H1 (cell line): Measurements from ENCODE around the gene BMP2. TPM values are rescaled to one million over a fixed set of nuclear protein-coding genes. Genes with fewer than 3 reads are reported as not detected.

Source experiments
- CTCF ChIA-PET: fragments of 300-600 bp; sonication (Branson Sonifier 250); formaldehyde crosslinking; loops from one replicate; lab custom pipeline; 2021; ENCODE audit not compliant: partially characterized antibody; lab: Charles Lee
- POLR2A ChIA-PET: fragments of 300-600 bp; sonication (Branson Sonifier 250); formaldehyde crosslinking; loops from one replicate; lab custom pipeline; 2021; ENCODE audit warnings: inconsistent platforms; ENCODE audit not compliant: partially characterized antibody; lab: Charles Lee
- DNase-seq, 2 experiments: peaks; one replicate each; pipeline versions ENCODE4 v3.0.0 to v3.0.0-alpha.2; 2010 to 2022; ENCODE audit warnings: low spot score in 2 of 2, low read depth in 1 of 2, mixed read lengths in 1 of 2
- FAIRE-seq: peaks from 2 replicates; lab custom pipeline; 2011; peaks lifted over from hg19 to GRCh38; lab: Jason Lieb, UNC
- H2AFZ ChIP-seq: 2 replicates; pipeline ENCODE4 v1.8.1; 2012; ENCODE audit warnings: low read length, inconsistent platforms
- H2AK5ac ChIP-seq: 2 replicates; pipeline ENCODE4 v1.6.1; 2013; ENCODE audit warnings: low read depth, low read length
- H2BK120ac ChIP-seq: replicated peaks from 2 replicates; pipeline ENCODE3; 2013; ENCODE audit warnings: low read depth, low read length, inconsistent platforms
- H2BK12ac ChIP-seq: 2 replicates; pipeline ENCODE4 v1.6.1; 2013; ENCODE audit warnings: low read depth, low read length
- H2BK15ac ChIP-seq: 2 replicates; pipeline ENCODE4 v1.6.1; 2013; ENCODE audit warnings: low read length
- H2BK20ac ChIP-seq: 2 replicates; pipeline ENCODE4 v1.6.1; 2013; ENCODE audit warnings: low read length
- H2BK5ac ChIP-seq: 2 replicates; pipeline ENCODE4 v1.6.1; 2013; ENCODE audit warnings: low read depth, low read length
- H3K14ac ChIP-seq: 2 replicates; pipeline ENCODE4 v1.6.1; 2013; ENCODE audit warnings: inconsistent platforms; ENCODE audit not compliant: insufficient read length
- H3K18ac ChIP-seq: 2 replicates; pipeline ENCODE4 v1.6.1; 2013; ENCODE audit warnings: low read length; ENCODE audit errors: extremely low read depth
- H3K23ac ChIP-seq: 2 replicates; pipeline ENCODE4 v1.6.1; 2013; ENCODE audit warnings: inconsistent platforms; ENCODE audit not compliant: insufficient read length
- H3K23me2 ChIP-seq: 2 replicates; pipeline ENCODE4 v1.6.1; 2013; ENCODE audit warnings: low read depth, low read length
- H3K27ac ChIP-seq: 2 replicates; pipeline ENCODE4 v1.6.1; 2011; ENCODE audit warnings: low read depth, low read length, inconsistent platforms
- H3K27me3 ChIP-seq, 4 experiments: replicated peaks in 1 of 4; 1 replicate in 1 of 4; 2 replicates in 3 of 4; pipeline versions ENCODE4 v1.6.1 to v1.8.1; 2011 to 2013; ENCODE audit warnings: low read length in 3 of 4, mild to moderate bottlenecking in 3 of 4, inconsistent platforms in 2 of 4, mixed read lengths in 2 of 4, moderate library complexity in 1 of 4; ENCODE audit not compliant: control insufficient read depth in 3 of 4, insufficient read depth in 3 of 4; ENCODE audit errors: extremely low read depth in 1 of 4
- H3K36me3 ChIP-seq, 4 experiments: 2 replicates each; pipeline versions ENCODE4 v1.6.1 to v1.8.1; 2011 to 2013; ENCODE audit warnings: mild to moderate bottlenecking in 4 of 4, low read length in 3 of 4, moderate library complexity in 2 of 4, control low read depth in 1 of 4, inconsistent platforms in 1 of 4; ENCODE audit not compliant: insufficient read depth in 4 of 4, control insufficient read depth in 2 of 4
- H3K4ac ChIP-seq: replicated peaks from 2 replicates; pipeline ENCODE3; 2013; ENCODE audit warnings: low read length, low read depth, mixed read lengths, inconsistent platforms; ENCODE audit not compliant: insufficient read length
- H3K4me1 ChIP-seq, 4 experiments: replicated peaks in 1 of 4; 1 replicate in 1 of 4; 2 replicates in 3 of 4; pipeline versions ENCODE4 v1.6.1 to v1.8.1; 2011 to 2013; ENCODE audit warnings: low read length in 3 of 4, inconsistent platforms in 2 of 4, mixed read lengths in 1 of 4; ENCODE audit not compliant: insufficient read depth in 4 of 4, control insufficient read depth in 3 of 4
- H3K4me2 ChIP-seq, 2 experiments: 2 replicates each; pipeline versions ENCODE4 v1.6.1 to v1.8.1; 2011 to 2013; ENCODE audit warnings: low read depth in 2 of 2, low read length in 2 of 2, control low read depth in 1 of 2, inconsistent platforms in 1 of 2, mild to moderate bottlenecking in 1 of 2; ENCODE audit not compliant: insufficient read depth in 1 of 2
- H3K4me3 ChIP-seq, 4 experiments: fragments of 200-600, 300-600 bp in 1 of 4; sonication (generic), shearing (Covaris generic), sonication (Bioruptor Twin) in 1 of 4; 2 replicates each; pipeline versions ENCODE4 v1.5.1 to v1.8.1; 2011 to 2016; ENCODE audit warnings: low read length in 4 of 4, low read depth in 3 of 4, control low read depth in 2 of 4, inconsistent platforms in 2 of 4, mild to moderate bottlenecking in 2 of 4, mixed read lengths in 1 of 4, moderate library complexity in 1 of 4; ENCODE audit not compliant: insufficient read depth in 2 of 4; ENCODE audit errors: extremely low read depth in 1 of 4
- H3K56ac ChIP-seq: replicated peaks from 2 replicates; pipeline ENCODE3; 2013; ENCODE audit warnings: low read depth, mild to moderate bottlenecking, mixed read lengths, low read length, inconsistent platforms; ENCODE audit not compliant: insufficient read length
- H3K79me1 ChIP-seq: 2 replicates; pipeline ENCODE4 v1.6.1; 2013; ENCODE audit warnings: low read depth, low read length, control low read depth
- H3K79me2 ChIP-seq, 2 experiments: 2 replicates each; pipeline versions ENCODE4 v1.6.1 to v1.8.1; 2012 to 2013; ENCODE audit warnings: low read length in 2 of 2, mild to moderate bottlenecking in 2 of 2, inconsistent platforms in 1 of 2; ENCODE audit not compliant: insufficient read depth in 2 of 2, control insufficient read depth in 1 of 2
- H3K9ac ChIP-seq, 4 experiments: replicated peaks in 1 of 4; 1 replicate in 1 of 4; 2 replicates in 3 of 4; pipeline versions ENCODE4 v1.6.1 to v1.8.1; 2011 to 2013; ENCODE audit warnings: low read depth in 3 of 4, low read length in 3 of 4, control low read depth in 2 of 4, mild to moderate bottlenecking in 2 of 4, moderate library complexity in 2 of 4, inconsistent platforms in 1 of 4; ENCODE audit errors: extremely low read depth in 1 of 4
- H3K9me3 ChIP-seq, 2 experiments: 2 replicates each; pipeline versions ENCODE4 v1.6.1 to v1.8.1; 2012 to 2013; ENCODE audit warnings: mild to moderate bottlenecking in 2 of 2, moderate library complexity in 2 of 2, control low read depth in 1 of 2, inconsistent platforms in 1 of 2, low read depth in 1 of 2, low read length in 1 of 2, mixed read lengths in 1 of 2; ENCODE audit not compliant: insufficient read depth in 2 of 2
- H4K20me1 ChIP-seq, 2 experiments: replicated peaks in 1 of 2; 2 replicates each; pipeline versions ENCODE3 to v1.8.1; 2011 to 2013; ENCODE audit warnings: inconsistent platforms in 2 of 2, low read length in 2 of 2, mild to moderate bottlenecking in 1 of 2; ENCODE audit not compliant: insufficient read depth in 2 of 2, control insufficient read depth in 1 of 2
- H4K5ac ChIP-seq: 2 replicates; pipeline ENCODE4 v1.6.1; 2013; ENCODE audit warnings: low read length, low read depth, mixed read lengths, inconsistent platforms; ENCODE audit not compliant: insufficient read length
- H4K8ac ChIP-seq: 2 replicates; pipeline ENCODE4 v1.8.0; 2013; ENCODE audit warnings: mild to moderate bottlenecking, moderate library complexity, low read length, inconsistent platforms; ENCODE audit not compliant: insufficient read depth; ENCODE audit errors: extremely low read depth
- H4K91ac ChIP-seq: replicated peaks from 2 replicates; pipeline ENCODE3; 2013; ENCODE audit warnings: low read length, mixed read lengths, inconsistent platforms; ENCODE audit not compliant: insufficient read length
- CTCF ChIP-seq, 3 experiments: IDR thresholded peaks; 1 replicate in 2 of 3; 2 replicates in 1 of 3; pipeline versions ENCODE4 v1.5.1 to v1.6.1; 2011; ENCODE audit warnings: low read length in 3 of 3, mild to moderate bottlenecking in 3 of 3, inconsistent platforms in 2 of 3, low read depth in 1 of 3, moderate library complexity in 1 of 3; ENCODE audit not compliant: insufficient read depth in 1 of 3; ENCODE audit errors: control extremely low read depth in 1 of 3
- RAD21 ChIP-seq, 2 experiments: IDR thresholded peaks in 1 of 2; conservative IDR thresholded peaks in 1 of 2; 2 replicates each; pipeline ENCODE4 v1.6.1; 2011; ENCODE audit warnings: low read depth in 2 of 2, low read length in 2 of 2, improper control_type of control experiment in 1 of 2, inconsistent platforms in 1 of 2, mild to moderate bottlenecking in 1 of 2, moderate library complexity in 1 of 2
- RXRA ChIP-seq: IDR thresholded peaks from 2 replicates; pipeline ENCODE4 v1.6.1; 2011; ENCODE audit warnings: low read depth, mild to moderate bottlenecking, low read length, moderate library complexity; ENCODE audit not compliant: insufficient read depth
- SAP30 ChIP-seq: fragments of 300-600 bp; sonication (generic); IDR thresholded peaks from 2 replicates; pipeline ENCODE4 v1.7.1; 2012; ENCODE audit warnings: low read length, moderate library complexity, mild to moderate bottlenecking, inconsistent platforms; ENCODE audit not compliant: insufficient read depth, insufficient replicate concordance
- SIN3A ChIP-seq, 2 experiments: IDR thresholded peaks in 1 of 2; conservative IDR thresholded peaks in 1 of 2; 2 replicates each; pipeline ENCODE4 v1.6.1; 2011 to 2012; ENCODE audit warnings: low read length in 2 of 2, improper control_type of control experiment in 1 of 2, low read depth in 1 of 2, mild to moderate bottlenecking in 1 of 2
- TCF12 ChIP-seq: IDR thresholded peaks from 2 replicates; pipeline ENCODE4 v1.6.1; 2011; ENCODE audit warnings: low read depth, mild to moderate bottlenecking, low read length
- TEAD4 ChIP-seq: IDR thresholded peaks from 2 replicates; pipeline ENCODE4 v1.6.1; 2012; ENCODE audit warnings: low read depth, low read length, inconsistent platforms, mixed read lengths
- WGBS, 2 experiments: shearing (Covaris generic) in 1 of 2; methylation state at CpG; one replicate each; pipeline versions ENCODE4 v1.1.6 to v1.1.7; 2013 to 2015; ENCODE audit warnings: low lambda C conversion rate in 2 of 2, mixed read lengths in 2 of 2, inconsistent platforms in 1 of 2, low coverage in 1 of 2, missing lambda C conversion rate in 1 of 2; ENCODE audit not compliant: insufficient replicate concordance in 2 of 2, insufficient coverage in 1 of 2, insufficient read length in 1 of 2; ENCODE audit errors: extremely low coverage in 1 of 2, missing lambda C conversion rate in 1 of 2; 5-methylcytosine and 5-hydroxymethylcytosine counted together
- polyA plus RNA-seq, 7 experiments: library from polyadenylated mRNA; depleted of rRNA in 3 of 7; stranded (reverse) in 5 of 7; unstranded in 2 of 7; fragments of >200 nt in 5 of 7; fragments of 200-250 nt in 2 of 7; gene quantifications; 1 replicate in 5 of 7; 2 replicates in 1 of 7; 4 replicates in 1 of 7; pipeline versions ENCODE4 v1.2.1 to v1.2.3, GENCODE V29; 2011 to 2013; ENCODE audit warnings: missing spikeins in 2 of 7, mixed read lengths in 2 of 7
- total RNA-seq: library from RNA; stranded (reverse); fragmentation: NEBNext Ultra II Directional; extraction: Animal tissue kit (Norgen Biotek cat#: 25700); gene quantifications from 2 replicates; pipeline ENCODE4 v1.2.1, GENCODE V29; 2021

BMP2 gene
- total and polyA plus RNA-seq, 2 of the 8 experiments (the other 6 are each of a cell fraction or from before 2014, with no cell fraction given), result 1.8 to 3.6 TPM

GRCh38 chr20:6828794-6829423, 61.4 kb downstream of the BMP2 start:
- Histone ChIP-seq H2BK12ac (no peak overlapping the region), H3K18ac (no peak overlapping the region), H3K27ac (no peak overlapping the region), H2AFZ (no peak overlapping the region), H3K4me1 (no peaks in the 10 kb centered on the region), H3K4me3 (no peak overlapping the region), H3K23me2 (no peaks in the 10 kb centered on the region), H3K14ac (no peak overlapping the region), H3K36me3 (no peaks in the 10 kb centered on the region), H3K9me3 (no peaks in the 10 kb centered on the region), H3K79me1 (no peaks in the 10 kb centered on the region), H4K20me1 (no peaks in the 10 kb centered on the region), H4K5ac (no peak overlapping the region), H2BK120ac (no peak overlapping the region), H2BK5ac (no peak overlapping the region), H2BK20ac (no peak overlapping the region), H3K27me3 (no peaks in the 10 kb centered on the region), H2BK15ac (no peak overlapping the region), H3K56ac (no peak overlapping the region), H3K9ac (no peak overlapping the region), H3K4ac (no peak overlapping the region), H4K8ac (no peak overlapping the region), H3K79me2 (no peaks in the 10 kb centered on the region), H2AK5ac (no peak overlapping the region), H3K23ac (no peak overlapping the region), H3K4me2 (no peak overlapping the region), H4K91ac (no peak overlapping the region)
- FAIRE-seq (peak; percentile 76), DNase-seq (peak in 1 of 2 experiments; percentile 69)
- TF ChIP-seq TEAD4 (0 out of 2 replicates have a peak, but pooled peaks have one; percentile 17), RXRA (no peak), CTCF (IDR thresholded peaks at IDR 0.05; ENCODE audit: control extremely low read depth in 1 of 3, insufficient read depth in 1 of 3, low read depth in 1 of 3, low read length in 3 of 3) (peak in 2 of 3 experiments; percentile 70 to 79; a peak in 3 of 4 replicates), RAD21 (IDR thresholded peaks at IDR 0.05 in 1 of 2, conservative IDR thresholded peaks at IDR 0.05 in 1 of 2; ENCODE audit: low read depth in 2 of 2, low read length in 2 of 2) (peak; percentile 71 to 81), SAP30 (no peak), SIN3A (conservative IDR thresholded peaks at IDR 0.05 in 1 of 2, IDR thresholded peaks at IDR 0.05 in 1 of 2; ENCODE audit: low read depth in 1 of 2, low read length in 2 of 2) (no peak), TCF12 (no peak)
- ChIA-PET POLR2A (interaction anchor here (0.7 kb wide), 1 partner anchor 68 kb away, joined by 3 read pairs; no protein-coding TSS in a partner anchor), CTCF (interaction anchor here (0.6 to 2.2 kb wide), 64 partner anchors 8 to 1889 kb away, joined by 3 to 16 read pairs (median 4); no protein-coding TSS in a partner anchor)
- 0% methylated on average over 1 of the region's 1 CpG; no CpG with 5 or more reads in 1 of the 2 experiments for WGBS, 2 experiments
